ENCODE results near the gene NAA38.

NAA38 gene

DNA sequence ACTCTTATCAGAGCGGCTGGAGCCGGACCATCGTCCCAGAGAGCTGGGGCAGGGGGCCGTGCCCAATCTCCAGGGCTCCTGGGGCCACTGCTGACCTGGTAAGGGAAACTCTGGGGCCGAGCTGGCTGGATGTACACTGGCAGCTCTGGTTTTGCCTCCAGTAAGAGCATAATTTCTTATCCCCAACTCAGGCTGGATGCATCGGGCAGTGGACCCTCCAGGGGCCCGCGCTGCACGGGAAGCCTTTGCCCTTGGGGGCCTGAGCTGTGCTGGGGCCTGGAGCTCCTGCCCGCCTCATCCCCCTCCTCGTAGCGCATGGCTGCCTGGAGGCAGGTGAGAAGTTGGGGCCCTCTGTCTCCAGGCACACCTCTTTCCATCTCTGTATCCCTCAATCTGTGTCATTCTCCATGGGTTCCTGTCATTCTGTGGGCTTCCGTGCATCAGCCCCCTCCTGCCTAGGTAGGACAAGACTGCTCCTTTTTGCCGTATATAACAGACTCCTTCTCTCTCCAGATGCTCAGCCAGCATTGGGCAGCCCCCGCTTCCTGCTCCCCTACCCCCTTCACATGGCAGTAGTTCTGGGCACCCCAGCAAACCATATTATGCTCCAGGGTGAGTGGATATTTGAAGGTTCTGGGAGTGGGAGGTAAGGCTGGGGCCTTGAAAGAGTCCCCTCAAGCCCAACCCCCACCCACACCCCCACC is 11.8 kb downstream of the NAA38 start:
- intact Hi-C loops (cut with DNase I; ENCODE audit: low total_unique reads) = loop anchor here (10.0 kb wide), 1 partner anchor 309 kb away; the partner anchor contains the start of gene PER1
- Histone ChIP-seq H3K36me3 (peaks cover 40 to 51% (median 50%) of the 10 kb centered on the region in 3 donors), H3K9me3 (no peaks in the 10 kb centered on the region), H3K4me1 (peaks cover 4 to 48% (median 28%) of the 10 kb centered on the region in 4 donors), H3K27ac (peak overlapping the region; percentile 89 to 95), H3K27me3 (no peaks in the 10 kb centered on the region), H3K4me3 (peak overlapping the region; percentile 64 to 84)
- no peak for TF ChIP-seq CTCF (IDR thresholded peaks at IDR 0.05)
- peak in 1 of 2 donors; percentile 71 for DNase-seq

GRCh38 chr17:7844292-7845154 is 12.8 kb downstream of the NAA38 start:
- TF ChIP-seq CTCF (IDR thresholded peaks at IDR 0.05) = no peak
- peak; percentile 93 to 97 for DNase-seq
- Histone ChIP-seq H3K9me3 (no peaks in the 10 kb centered on the region), H3K36me3 (peaks cover 30 to 41% (median 40%) of the 10 kb centered on the region in 3 donors), H3K27me3 (no peaks in the 10 kb centered on the region), H3K27ac (peak overlapping the region; percentile 89 to 95), H3K4me3 (peak overlapping the region; percentile 64 to 84), H3K4me1 (peaks cover 4 to 51% (median 28%) of the 10 kb centered on the region in 4 donors)
- intact Hi-C loops (cut with DNase I; ENCODE audit: low total_unique reads) = loop anchor here (10.0 kb wide), 1 partner anchor 310 kb away; the partner anchor contains the start of gene PER1

DNA sequence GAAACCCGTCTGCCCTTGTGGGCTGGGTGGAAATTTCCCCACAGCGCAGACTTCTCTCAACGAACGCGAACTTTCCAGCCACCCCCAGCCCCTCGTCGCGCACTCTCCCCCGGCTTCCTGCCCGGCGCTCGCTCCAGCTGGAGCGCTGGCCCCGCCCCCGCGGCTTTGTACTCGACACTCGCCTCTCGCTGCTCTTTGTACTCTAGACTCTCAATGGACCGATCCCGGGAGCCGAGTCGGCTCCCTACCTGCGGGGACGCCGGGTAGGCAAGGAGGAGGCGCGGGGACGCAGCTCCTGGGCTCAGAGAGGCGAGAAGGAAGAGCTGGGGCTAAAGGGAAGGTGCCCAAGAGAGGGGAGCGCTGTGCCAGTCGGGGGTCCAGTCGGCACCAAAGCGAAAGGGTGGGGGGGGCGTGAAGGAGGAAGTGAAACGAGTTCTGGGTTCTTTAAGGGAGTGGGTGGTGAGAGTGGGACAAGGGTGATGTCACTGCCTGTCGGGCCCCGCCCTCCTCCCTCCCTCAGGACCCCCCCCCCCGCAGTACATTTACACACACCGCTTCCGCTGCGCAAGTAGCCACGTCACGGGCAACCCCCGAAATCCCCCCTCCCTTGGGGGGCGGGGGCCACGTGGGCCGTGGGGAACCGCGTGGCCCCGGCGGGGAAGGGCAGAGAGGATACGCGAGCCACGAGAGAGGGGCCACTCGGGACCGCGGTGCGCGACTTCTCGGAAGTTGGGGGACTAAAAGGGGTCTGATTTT is 13.6 kb downstream of the NAA38 start:
- TF ChIP-seq CTCF (IDR thresholded peaks at IDR 0.05) = no peak
- peak overlapping the region; percentile 64 to 84 for H3K4me3 ChIP-seq
- H3K27ac ChIP-seq = peak overlapping the region; percentile 89 to 95
- peaks cover 24 to 33% (median 32%) of the 10 kb centered on the region in 3 donors for H3K36me3 ChIP-seq
- H3K9me3 ChIP-seq = no peaks in the 10 kb centered on the region
- intact Hi-C loops (cut with DNase I; ENCODE audit: low total_unique reads) = loop anchor here (10.0 kb wide), 1 partner anchor 311 kb away; the partner anchor contains the start of gene PER1
- H3K4me1 ChIP-seq = peaks cover 4 to 52% (median 31%) of the 10 kb centered on the region in 4 donors
- no peaks in the 10 kb centered on the region for H3K27me3 ChIP-seq
- peak; percentile 82 to 89 for DNase-seq

GRCh38 chr17:7843257-7843535 is 14.2 kb downstream of the NAA38 start:
- H3K36me3 ChIP-seq = peaks cover 19 to 28% (median 27%) of the 10 kb centered on the region in 3 donors
- H3K27ac ChIP-seq = peak overlapping the region; percentile 89 to 95
- no peaks in the 10 kb centered on the region for H3K9me3 ChIP-seq
- intact Hi-C loops (cut with DNase I; ENCODE audit: low total_unique reads) = loop anchor here (10.0 kb wide), 1 partner anchor 312 kb away; the partner anchor contains the start of gene PER1
- H3K27me3 ChIP-seq = no peaks in the 10 kb centered on the region
- DNase-seq = no peak
- peak overlapping the region; percentile 64 to 84 for H3K4me3 ChIP-seq
- peaks cover 4 to 58% (median 35%) of the 10 kb centered on the region in 4 donors for H3K4me1 ChIP-seq
- TF ChIP-seq CTCF (IDR thresholded peaks at IDR 0.05) = no peak

Data from tibial artery (tissue), 4 donors.